Fibroblast of peridontal ligament (primary cell): ENCODE results near the gene CBFA2T3.

ENCODE experiments used
- DNase-seq: peaks from one replicate; pipeline ENCODE4 v3.0.0-alpha.2; 2010; ENCODE audit errors: extremely low read depth

Gene CBFA2T3

DNA sequence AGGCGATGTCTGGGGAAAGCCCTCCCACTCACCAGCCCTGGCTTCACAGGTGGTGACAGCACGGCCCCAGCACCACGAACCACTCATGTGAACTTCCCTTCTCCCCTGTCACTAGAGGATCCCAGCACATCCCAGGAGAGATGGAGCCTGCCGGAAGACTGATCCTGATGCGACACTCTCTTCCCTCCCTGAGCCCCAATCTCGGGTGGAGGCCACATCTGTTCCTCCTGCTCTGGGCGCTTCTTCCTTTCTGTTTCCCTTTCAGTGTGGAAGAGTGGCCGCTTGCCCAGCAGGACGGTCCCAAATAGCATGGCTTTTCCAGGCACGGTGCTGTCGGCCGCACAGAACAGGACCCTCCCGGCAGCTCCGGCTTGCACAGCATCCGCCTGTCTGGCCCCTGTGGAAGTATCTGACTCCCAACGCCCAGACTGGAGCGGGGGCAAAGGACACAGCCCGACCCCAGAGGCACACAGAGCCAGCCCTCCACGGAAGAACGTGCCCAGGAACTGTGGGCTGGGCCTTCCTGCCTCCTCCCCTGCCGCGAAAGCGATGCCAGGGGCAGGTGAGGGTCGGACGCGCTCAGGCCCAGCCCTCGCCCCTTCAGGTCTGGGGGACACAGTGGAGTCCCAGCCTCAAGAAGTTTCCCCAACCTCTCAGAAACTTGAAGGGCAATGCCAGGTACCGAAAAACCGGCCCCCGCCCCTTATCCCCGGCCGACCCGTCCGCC lies 37.6 kb downstream of the CBFA2T3 start:
- DNase-seq: no peak

DNA sequence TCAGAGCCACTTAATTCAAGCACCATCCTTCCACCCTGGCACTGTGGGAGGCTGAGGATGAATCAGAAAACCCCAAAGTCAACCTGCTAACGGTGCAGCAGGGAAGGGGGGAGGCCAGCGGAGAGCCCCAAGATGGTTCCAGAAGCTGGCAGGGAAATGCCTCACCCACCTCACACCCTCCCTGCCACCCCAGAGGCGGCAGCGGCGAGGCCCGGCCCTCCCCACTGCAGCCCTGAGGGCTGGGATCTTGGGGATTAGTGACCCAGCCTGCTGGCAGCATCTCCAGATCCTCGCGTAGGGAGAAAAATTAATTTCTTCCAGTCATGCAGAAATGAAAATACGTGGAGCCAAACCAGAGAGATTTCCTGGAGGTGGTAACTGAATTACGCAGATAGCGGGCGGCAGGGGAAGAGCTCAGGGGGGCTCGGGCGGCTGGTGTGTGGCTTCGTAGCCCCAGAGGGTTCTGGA lies 38.2 kb downstream of the CBFA2T3 start:
- DNase-seq: no peak

DNA sequence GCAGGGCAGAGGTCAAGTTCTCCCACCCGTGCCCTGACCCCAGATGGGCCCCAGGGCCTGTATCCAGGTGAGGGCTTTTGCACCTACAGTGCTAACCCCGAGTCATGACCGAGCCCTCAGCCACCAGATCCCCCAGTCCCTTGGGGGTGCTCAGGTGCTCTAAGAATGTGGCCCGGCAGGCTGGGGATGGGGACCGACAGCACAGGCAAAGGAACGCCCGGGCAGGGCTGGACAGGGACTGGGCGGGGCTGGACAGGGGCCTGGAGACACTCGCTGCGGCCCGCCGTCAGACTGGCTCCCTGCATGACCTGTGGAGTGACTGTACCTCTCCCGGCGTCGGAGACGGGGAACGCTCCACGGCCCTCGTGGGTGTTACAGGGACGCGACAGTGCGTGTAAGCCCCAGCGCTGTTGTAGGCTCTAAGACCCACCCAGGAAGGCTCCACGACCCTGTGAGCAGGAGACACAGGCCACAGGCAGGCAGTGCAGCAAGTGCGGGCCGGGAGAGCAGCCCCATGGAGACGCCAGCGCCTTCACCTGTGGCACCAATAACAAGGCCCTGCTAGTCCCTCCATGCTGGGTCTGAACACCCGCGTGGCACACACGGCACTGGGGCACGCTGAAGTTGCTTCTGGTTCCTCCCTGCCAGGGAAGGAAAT lies 38.8 kb downstream of the CBFA2T3 start:
- DNase-seq: no peak

DNA sequence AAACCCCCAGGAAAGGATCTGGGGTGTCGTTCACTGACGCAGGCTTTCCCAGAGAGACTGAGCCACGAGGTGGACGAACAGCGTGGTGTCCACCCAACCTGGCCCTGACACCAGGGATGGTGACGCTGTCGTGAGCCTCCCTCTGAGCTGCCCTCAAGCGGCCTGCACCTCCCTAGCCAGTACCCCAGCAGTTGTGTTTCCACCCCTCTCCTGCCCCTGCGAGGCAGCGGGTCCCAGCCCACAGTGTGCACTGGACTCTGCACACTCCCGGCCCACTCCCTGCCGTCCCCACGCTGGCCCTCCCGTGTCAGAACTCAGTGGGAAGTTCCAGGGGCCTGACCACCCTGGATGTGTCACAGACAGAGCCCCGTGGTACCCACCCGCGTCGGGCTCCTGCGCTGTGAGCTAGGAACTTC lies 39.8 kb downstream of the CBFA2T3 start:
- no peak for DNase-seq

DNA sequence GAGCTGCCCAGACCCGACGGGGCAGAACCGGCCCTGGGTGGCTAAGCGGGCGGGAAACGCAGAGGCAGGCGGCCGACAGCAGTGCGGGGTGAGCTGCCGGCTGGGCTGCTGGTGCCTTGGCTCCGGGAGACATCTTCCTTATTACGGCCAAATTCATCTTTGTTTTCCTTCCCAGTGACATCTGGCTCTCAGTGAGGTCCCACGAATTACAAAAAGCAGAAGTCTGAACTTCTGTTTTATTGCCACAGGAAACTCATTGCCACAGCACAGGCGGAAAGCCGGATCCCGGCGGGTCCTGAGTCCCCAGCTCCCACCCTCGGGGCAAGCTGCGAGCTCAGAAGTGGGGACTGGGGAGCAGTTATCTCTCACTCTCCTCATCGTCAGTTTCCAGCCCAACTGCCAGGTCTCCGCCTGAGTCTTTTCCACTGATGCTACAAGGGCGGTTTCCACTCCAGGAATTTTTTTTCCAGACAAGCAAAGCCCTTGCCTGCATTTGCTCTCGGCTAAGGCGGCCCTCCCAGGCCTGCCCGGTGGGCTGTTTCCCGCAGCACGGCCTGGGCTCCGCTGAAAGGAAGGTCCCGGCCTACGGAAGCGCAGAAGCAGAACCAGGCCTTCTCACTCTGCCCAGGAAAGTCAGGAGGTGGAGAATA lies 40.3 kb downstream of the CBFA2T3 start:
- DNase-seq: no peak

DNA sequence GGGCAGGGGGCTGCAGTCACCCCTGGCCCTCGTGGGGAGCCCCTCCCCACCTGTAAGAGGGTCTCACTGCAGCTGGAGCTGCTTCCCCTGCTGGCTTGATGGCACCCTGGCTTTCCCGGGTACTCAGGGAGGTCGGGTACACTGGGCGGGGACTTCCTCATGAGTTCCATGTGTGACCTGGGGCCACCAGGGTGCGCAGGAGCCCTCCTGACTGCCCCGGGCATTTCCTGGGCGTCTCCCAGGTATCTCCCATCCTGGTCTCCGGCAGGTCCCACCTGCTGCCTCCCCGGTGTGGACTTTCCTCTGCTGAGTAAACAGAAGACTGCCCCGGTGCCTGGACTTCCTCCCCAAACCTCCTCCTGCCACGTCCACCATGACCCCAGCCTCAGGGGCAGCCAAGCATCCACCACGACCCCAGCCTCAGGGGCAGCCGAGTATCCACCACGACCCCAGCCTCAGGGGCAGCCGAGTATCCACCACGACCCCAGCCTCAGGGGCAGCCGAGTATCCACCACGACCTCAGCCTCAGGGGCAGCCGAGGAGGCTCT lies 40.9 kb downstream of the CBFA2T3 start:
- DNase-seq: no peak

DNA sequence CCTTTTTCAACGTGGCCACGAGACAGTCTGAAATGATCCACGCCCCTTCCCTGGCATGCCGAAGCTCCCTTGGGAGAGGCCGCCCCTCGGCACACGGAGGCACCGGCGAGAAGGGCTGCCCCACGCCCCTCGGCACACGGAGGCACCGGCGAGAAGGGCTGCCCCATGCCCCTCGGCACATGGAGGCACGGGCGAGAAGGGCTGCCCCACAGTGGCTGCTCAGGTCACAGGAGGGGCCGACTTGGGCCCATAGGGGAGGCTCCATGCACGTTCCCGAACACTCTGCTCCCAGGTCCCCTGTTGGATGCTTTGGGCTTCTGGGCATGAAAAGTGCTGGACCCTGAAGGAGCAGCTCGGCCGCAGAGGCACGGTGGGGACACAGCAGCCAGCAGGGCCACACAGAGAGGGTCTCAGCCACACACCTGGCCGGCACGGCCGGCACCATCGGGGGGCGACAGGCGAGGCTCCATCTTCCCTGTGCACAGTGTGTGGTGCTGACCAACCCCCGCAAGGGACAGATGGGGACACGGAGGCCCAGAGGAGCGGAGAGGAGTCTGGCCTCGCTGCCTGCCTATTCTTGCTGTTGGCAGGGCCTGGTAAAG lies 42.8 kb downstream of the CBFA2T3 start:
- DNase-seq: no peak

DNA sequence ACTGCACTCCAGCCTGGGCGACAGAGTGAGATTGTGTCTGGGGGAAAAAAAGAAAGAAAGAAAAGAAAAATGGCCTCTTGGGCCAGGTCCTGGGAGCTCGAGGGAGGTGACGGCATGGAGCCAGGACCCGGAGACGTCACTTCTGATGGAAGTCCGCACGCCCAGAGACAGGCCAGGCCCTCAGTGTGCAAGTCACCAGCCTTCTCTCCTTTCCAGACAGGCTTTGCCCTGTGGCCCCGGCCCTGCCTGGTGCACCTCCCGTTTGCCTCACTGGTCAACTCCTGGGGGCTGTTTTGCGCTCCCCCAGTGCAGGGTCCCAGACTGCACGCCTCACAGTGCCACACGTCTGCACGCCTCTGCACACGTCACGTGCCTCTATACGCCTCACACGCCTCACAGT lies 44.1 kb downstream of the CBFA2T3 start:
- DNase-seq: no peak

DNA sequence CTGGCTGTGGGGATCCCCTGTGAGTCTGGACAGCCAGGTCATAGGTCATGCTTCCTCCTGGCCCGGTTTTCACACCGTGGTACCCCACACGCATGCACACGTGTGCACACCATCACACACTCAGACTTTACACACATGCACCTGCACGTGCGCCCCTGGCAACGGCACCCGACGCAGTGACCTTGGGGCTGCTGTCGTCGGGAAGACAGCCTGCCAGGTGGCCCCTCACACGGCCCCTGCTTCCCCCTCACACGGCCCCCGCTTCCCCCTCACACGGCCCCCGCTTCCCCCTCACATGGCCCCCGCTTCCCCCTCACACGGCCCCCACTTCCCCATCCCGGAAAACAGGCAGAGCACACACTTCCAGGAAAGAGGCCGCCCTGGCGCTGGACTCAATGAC lies 45.1 kb downstream of the CBFA2T3 start:
- DNase-seq: no peak

DNA sequence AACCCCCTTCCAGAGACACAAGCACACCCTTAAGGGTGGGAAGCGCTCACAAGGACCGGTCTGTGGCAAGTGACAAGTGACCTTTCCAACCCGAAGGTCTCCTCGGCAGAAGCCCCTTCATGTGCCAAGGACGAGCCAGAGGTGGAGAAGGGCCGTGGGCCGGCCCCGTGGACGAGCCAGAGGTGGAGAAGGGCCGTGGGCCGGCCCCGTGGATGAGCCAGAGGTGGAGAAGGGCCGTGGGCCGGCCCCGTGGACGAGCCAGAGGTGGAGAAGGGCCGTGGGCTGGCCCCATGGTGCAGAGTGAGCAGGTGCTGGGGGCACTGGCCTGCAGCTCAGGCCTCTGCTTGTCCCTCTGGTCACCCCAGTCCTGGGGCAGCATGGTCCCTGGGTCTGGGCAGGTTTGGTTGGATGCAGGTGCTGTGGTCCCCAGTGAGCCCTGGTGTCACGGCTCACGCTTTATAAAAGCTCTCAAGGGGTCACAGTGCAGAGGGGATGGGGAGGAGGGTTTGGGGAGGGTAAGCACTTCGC lies 45.6 kb downstream of the CBFA2T3 start:
- DNase-seq: no peak

DNA sequence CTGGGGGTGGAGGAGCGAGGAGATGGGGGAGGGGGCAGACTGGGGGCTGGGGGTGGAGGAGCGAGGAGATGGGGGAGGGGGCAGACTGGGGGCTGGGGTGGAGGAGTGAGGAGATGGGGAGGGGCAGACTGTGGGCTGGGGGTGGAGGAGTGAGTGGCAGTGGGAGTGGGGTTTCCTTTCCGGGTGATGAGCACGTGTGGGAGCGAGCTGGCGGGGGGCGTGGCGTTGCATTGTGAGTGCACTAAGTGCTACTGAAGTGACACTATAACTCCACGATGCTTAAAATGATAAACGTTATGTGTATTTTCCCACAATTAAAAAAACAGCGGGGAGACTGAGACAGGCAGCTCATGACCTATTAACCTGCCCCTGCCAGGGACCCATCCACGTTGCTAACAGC lies 46.3 kb downstream of the CBFA2T3 start:
- no peak for DNase-seq

DNA sequence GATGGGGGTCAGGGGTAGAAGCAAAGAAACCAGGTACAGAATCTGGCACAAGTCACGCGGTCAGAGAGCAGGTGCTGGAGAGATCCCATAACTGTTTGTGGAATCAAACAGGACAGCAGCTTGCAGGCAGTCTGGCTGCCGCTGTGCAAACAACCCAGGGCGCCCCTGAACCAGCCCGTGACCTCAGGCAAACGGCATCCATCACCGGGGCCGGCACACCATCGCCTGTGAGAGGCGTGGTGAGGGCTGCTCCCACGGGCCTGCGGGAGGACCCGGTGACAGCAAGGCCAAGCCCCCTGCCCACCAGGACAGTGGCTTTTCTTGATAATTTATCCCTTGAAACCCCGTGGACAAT lies 47.9 kb downstream of the CBFA2T3 start:
- DNase-seq: no peak

DNA sequence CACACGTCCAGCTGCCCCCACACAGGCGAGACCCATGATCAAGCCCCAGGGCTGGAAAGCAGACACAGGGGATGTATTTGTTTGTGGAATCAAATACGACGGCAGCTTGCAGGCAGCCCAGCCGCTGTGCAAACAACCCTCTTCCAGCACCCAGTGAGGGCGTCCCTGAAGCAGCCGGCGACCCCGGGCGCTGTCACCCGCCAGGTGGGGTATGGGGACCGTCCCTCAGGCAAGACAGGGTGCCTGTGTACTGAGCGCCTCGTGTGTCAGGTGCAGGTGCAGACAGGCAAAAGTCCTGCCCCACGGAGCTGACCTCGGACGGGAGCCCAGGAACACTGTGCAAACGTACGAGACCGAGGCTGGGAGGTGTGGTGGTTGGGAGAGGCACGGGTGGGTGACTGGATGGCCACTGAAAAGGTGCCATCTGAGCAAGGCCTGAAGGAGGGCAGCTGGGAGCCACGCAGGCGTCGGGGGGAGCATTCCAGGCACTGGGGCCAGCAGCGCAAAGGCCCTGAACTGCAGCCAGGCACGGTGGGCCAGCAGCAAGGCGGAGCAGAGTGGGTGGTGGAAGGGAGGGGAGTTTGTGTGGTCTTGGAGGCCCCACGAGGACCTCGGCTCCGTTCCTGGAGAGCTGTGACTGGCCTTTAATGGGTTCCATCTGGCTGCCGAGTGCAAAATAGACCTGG lies 48.5 kb downstream of the CBFA2T3 start:
- DNase-seq: no peak

DNA sequence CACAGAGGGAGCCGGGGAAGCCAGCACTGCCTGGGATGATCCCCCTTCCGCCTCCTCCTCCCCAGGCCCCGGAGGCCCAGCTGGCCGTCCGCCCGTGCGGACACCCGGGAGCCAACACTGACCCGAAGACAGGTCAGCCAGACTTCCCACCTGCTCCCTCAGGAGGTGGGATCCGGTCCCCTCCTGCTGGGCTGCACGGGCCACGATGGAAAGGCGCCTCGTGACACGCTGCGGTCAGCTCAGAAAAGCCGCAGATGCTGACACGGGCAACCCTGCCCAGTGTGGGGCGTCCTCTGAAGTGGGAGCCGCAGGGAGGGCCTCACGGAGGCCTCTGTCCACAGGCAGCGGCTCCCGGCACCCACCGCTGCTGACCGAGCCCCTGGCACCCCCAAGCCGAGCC lies 49.3 kb downstream of the CBFA2T3 start:
- DNase-seq: no peak

DNA sequence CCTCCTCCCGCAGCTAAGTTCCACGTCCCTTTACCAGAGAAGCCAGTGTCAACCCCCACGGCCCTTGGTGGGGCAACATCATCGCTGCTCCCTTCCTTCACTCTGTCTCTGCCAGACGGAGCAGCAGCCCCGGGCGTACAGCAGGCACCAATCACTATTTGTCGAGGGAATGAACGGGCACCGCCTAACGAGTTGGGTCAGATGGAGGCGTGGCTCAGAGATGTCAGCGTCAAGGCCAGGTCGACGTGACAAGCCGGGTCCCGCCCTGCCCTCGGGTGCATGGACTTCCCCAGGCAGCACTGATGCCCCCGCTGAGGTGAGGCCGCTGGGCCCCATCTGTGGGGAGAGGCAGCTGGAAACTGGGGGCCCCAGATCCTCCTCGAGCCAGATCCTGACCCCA lies 50.0 kb downstream of the CBFA2T3 start:
- DNase-seq: no peak

DNA sequence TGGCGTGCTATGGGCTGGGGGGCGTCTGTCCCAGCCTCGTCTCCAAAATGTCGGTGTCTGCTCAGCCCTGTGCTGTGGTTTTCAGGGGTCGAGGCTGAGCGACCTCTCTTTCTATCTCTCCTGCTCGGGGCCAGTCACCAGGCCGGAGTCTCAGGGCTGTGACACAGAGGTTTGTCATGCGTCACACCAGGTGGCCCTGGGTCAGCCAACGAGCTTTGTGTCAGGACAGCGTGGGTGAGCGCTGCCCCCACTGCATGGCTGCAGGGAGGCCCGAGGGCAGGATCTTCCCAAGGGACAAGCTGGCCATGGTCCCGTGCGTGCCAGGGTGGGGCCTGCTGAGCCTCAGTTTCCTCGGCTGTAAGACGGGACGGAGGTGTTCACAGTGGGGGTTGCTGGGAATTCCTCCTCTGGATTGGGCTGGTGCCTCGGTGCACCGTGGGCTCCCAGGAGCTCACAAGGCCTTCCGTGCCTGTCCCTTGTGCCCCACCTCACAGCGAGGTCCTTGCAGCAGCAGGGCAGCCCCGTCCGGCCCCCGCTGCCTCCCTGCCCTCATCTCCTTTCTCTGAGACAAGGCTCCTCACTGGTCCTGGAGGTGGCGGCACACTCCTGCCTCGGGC lies 50.5 kb downstream of the CBFA2T3 start:
- no peak for DNase-seq

DNA sequence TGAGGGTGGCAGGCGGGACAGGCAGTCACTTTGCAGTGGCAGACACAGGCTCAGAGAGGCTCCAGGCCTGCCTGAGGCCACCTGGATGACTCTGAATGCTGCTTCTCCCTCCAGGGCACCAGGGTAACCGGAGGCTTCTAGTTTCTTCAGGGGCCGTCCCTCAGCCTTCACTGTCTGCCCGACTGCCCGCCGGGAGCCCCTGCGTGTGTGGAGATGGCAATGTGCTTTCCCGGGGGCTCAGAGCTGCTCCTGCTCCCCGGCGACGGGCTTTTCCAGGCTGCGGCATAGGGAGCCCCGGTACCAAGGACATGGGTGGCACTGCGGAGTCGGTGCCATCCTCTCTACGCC lies 51.5 kb downstream of the CBFA2T3 start:
- no peak for DNase-seq

DNA sequence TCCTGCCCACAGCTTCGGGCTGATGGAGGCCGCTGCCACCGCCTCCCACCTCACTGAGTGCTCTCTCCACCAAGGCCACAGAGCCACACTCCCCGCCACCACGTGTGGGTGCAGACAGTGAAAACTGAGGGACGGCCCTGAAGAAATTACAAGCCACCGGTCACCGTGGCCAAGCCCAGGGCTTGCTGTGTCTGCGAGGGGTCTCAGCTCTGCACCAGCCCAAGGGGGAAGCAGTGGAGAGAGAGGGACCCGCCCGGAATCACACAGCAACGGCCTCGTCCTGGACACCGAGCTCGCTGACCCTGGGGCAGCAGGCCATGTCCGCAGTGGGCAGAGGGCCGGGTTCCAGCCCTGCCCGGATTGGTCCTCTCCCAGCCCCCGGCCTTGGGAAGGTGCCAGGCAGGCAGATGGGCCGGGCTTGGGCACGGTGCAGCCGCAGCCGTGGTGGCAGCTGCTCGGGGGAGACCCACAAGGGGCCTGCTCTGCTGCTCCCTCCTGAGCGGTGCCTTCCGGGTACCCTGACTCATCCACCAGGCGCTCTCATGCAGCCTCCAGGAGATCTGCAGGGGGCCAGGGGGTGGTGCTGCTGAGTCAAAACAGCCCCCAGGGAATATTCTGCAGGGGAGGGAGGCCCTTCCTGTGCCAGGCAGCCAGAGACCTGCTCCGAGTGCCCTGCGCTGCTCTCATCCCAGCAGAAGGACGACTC lies 52.0 kb downstream of the CBFA2T3 start:
- DNase-seq: peak; percentile 83

DNA sequence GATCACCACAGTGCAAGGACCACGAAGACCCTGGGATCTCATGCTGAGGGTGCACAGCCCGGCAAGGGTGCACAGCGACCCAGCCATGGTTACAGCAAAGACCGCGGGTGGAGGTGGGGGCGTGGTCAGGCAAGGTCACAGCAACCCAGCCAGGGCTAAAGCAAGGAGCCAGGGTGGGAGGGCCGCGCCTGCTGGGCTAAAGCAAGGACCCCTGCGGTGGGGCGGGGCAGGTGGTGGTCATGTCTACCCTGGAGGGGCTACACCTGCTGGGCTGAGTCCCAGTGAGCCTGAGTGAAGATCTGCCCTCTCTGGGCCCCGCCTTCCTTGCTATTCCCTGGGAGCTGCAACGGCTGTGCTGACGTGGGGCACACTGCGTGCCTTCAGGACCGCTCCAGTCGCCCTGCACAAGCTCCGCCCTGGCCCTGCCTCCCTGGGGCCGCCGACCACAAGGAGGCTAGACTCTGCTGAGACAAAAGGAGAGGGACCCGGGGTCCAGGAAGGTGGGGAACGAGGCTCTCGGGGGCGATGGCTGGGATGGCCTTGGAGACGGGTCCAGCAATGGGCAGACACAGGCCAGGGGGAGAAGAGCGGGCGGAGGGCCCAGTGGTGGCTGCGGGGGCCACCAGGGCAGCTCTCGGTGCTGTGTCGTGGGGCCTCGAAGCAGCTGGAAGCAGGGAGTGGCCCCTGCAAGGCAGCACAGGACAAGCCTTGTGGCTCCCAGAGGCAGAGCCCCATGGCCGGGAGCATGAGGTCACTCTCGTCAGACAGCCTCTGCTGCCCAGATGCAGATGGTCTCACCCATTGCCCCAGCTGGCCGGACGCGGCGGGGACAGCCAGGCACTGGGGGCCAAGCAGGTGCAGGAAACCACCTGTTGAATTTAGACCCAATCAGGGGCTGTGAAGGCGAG lies 52.8 kb downstream of the CBFA2T3 start:
- DNase-seq: no peak

DNA sequence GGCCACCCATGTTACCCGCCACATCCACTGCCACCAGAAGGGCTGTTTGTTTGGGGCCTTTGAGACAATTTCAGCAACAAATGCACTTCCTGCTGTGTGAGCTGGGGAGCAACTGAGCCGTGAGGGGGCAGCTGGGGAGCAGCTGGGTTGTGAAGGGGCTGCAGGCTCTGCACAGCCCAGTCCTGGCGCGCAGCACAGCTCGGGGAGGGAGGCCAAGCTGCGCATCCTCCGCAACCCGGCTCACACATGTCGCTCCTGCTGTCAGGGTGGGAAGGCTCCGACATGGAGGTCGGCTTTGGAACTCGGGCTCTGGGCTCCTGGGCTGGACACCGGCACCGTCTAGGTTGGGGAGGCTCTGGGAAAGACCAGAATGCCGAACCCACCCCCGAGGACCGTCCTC lies 53.6 kb downstream of the CBFA2T3 start:
- no peak for DNase-seq
